Measurements from ENCODE around the gene KLF11.
"Not testable (repeated sequence)": the region's sequence is repeated elsewhere in the genome, so short reads cannot be mapped to it uniquely, and the experiment has no call there.

The KLF11 gene

DNA sequence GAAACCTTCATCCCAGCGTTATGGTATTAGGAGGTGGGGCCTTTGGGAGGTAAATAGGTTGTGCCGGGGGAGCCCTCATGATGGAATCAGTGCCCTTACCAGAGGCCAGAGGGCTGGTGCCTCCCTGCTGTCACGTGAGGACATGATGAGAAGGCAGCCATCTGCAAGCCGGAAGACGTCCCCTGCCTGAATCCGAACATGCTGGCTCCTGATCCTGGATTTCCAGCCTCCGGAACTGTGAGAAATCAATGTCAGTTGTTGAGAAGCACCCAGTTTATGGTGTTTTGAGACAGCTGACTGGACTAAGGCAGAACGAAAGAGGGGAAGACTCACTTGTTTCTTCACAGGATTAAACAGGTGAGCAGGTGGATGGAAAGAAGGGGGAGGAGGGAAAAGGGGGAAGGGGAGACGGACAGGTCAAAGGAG is 13.0 kb upstream of the KLF11 start:
- H3F3A ChIP-seq (ENCODE audit: low read depth): no peaks in the 10 kb centered on the region
- H3K27me3 ChIP-seq (ENCODE audit: insufficient read depth, low read length, poor library complexity, severe bottlenecking): no peaks in the 10 kb centered on the region
- no peaks in the 10 kb centered on the region for H3K79me2 ChIP-seq (ENCODE audit: insufficient read depth, low read length)
- H3K36me3 ChIP-seq (ENCODE audit: insufficient read depth, low read length): no peaks in the 10 kb centered on the region
- no peaks in the 10 kb centered on the region for H3K9me3 ChIP-seq (ENCODE audit: insufficient read depth, low read depth, low read length)
- no peaks in the 10 kb centered on the region for H3K4me1 ChIP-seq (ENCODE audit: insufficient read depth, low read length, poor library complexity, severe bottlenecking)
- no peaks in the 10 kb centered on the region for H4K20me1 ChIP-seq (ENCODE audit: insufficient read depth, low read length, poor library complexity, severe bottlenecking)
- H3K4me2 ChIP-seq (ENCODE audit: low read depth, low read length, poor library complexity, severe bottlenecking): no peak overlapping the region
- TF ChIP-seq EZH2phosphoT487 (IDR thresholded peaks at IDR 0.05; ENCODE audit: borderline replicate concordance): no peak
- TF ChIP-seq, protein P1, sequence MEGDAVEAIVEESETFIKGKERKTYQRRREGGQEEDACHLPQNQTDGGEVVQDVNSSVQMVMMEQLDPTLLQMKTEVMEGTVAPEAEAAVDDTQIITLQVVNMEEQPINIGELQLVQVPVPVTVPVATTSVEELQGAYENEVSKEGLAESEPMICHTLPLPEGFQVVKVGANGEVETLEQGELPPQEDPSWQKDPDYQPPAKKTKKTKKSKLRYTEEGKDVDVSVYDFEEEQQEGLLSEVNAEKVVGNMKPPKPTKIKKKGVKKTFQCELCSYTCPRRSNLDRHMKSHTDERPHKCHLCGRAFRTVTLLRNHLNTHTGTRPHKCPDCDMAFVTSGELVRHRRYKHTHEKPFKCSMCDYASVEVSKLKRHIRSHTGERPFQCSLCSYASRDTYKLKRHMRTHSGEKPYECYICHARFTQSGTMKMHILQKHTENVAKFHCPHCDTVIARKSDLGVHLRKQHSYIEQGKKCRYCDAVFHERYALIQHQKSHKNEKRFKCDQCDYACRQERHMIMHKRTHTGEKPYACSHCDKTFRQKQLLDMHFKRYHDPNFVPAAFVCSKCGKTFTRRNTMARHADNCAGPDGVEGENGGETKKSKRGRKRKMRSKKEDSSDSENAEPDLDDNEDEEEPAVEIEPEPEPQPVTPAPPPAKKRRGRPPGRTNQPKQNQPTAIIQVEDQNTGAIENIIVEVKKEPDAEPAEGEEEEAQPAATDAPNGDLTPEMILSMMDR (conservative IDR thresholded peaks at IDR 0.05; ENCODE audit: low read length): no peak
- no peaks in the 10 kb centered on the region for H3K9me2 ChIP-seq (replicated peaks; ENCODE audit: low read depth, low read length)
- H3K4me3 ChIP-seq (ENCODE audit: low read length, poor library complexity, severe bottlenecking): no peak overlapping the region
- no peak overlapping the region for H2AFZ ChIP-seq (ENCODE audit: low read length)
- H3K9ac ChIP-seq (ENCODE audit: low read depth, low read length, poor library complexity, severe bottlenecking): no peak overlapping the region

GRCh38 chr2:10030798-10031197 is 12.6 kb upstream of the KLF11 start:
- not testable (repeated sequence) for H4K20me1 ChIP-seq (ENCODE audit: insufficient read depth, low read length, poor library complexity, severe bottlenecking); H3F3A ChIP-seq (ENCODE audit: low read depth); H3K36me3 ChIP-seq (ENCODE audit: insufficient read depth, low read length); H3K4me2 ChIP-seq (ENCODE audit: low read depth, low read length, poor library complexity, severe bottlenecking); H3K9me2 ChIP-seq (replicated peaks; ENCODE audit: low read depth, low read length); H3K27me3 ChIP-seq (ENCODE audit: insufficient read depth, low read length, poor library complexity, severe bottlenecking); H3K4me1 ChIP-seq (ENCODE audit: insufficient read depth, low read length, poor library complexity, severe bottlenecking); H2AFZ ChIP-seq (ENCODE audit: low read length); H3K4me3 ChIP-seq (ENCODE audit: low read length, poor library complexity, severe bottlenecking); H3K9ac ChIP-seq (ENCODE audit: low read depth, low read length, poor library complexity, severe bottlenecking); H3K79me2 ChIP-seq (ENCODE audit: insufficient read depth, low read length); H3K9me3 ChIP-seq (ENCODE audit: insufficient read depth, low read depth, low read length)

GRCh38 chr2:10031886-10032745 is 11.2 kb upstream of the KLF11 start:
- H3K79me2 ChIP-seq (ENCODE audit: insufficient read depth, low read length): no peaks in the 10 kb centered on the region

More at GRCh38 chr2:10031886-10032745, 11.2 kb upstream of the KLF11 start:
- no peak overlapping the region for H3K4me3 ChIP-seq (ENCODE audit: low read length, poor library complexity, severe bottlenecking)
- TF ChIP-seq, protein P1 (conservative IDR thresholded peaks at IDR 0.05; ENCODE audit: low read length): no peak
- no peak for TF ChIP-seq EZH2phosphoT487 (IDR thresholded peaks at IDR 0.05; ENCODE audit: borderline replicate concordance)
- no peaks in the 10 kb centered on the region for H3F3A ChIP-seq (ENCODE audit: low read depth)
- H4K20me1 ChIP-seq (ENCODE audit: insufficient read depth, low read length, poor library complexity, severe bottlenecking): no peaks in the 10 kb centered on the region
- H3K9me2 ChIP-seq (replicated peaks; ENCODE audit: low read depth, low read length): no peaks in the 10 kb centered on the region
- H3K36me3 ChIP-seq (ENCODE audit: insufficient read depth, low read length): no peaks in the 10 kb centered on the region
- H3K27me3 ChIP-seq (ENCODE audit: insufficient read depth, low read length, poor library complexity, severe bottlenecking): no peaks in the 10 kb centered on the region
- no peaks in the 10 kb centered on the region for H3K9me3 ChIP-seq (ENCODE audit: insufficient read depth, low read depth, low read length)
- no peak overlapping the region for H3K4me2 ChIP-seq (ENCODE audit: low read depth, low read length, poor library complexity, severe bottlenecking)
- H3K9ac ChIP-seq (ENCODE audit: low read depth, low read length, poor library complexity, severe bottlenecking): no peak overlapping the region
- H2AFZ ChIP-seq (ENCODE audit: low read length): no peak overlapping the region
- H3K4me1 ChIP-seq (ENCODE audit: insufficient read depth, low read length, poor library complexity, severe bottlenecking): peaks cover 4% of the 10 kb centered on the region

Data from Loucy (cell line).